Thoracic aorta (tissue), 2 donors: ENCODE data around the gene AK9. TPM values are rescaled to one million over a fixed set of nuclear protein-coding genes. Genes with fewer than 3 reads are reported as not detected.
"Not testable (repeated sequence)": the region's sequence is repeated elsewhere in the genome, so short reads cannot be mapped to it uniquely, and the experiment has no call there.

ENCODE experiments used
- ATAC-seq: fragments of 150-250 bp; one replicate; pipeline ENCODE4 v1.8.0; 2017; ENCODE audit warnings: low read depth; ENCODE audit not compliant: insufficient number of reproducible peaks, low FRiP score
- DNase-seq: peaks from one replicate; pipeline ENCODE4 v3.0.0-alpha.2; 2020; ENCODE audit warnings: low spot score
- H3K27ac ChIP-seq, 2 donors: fragments of 200-600 bp; sonication (generic); 1 replicate in 1 of 2; 2 replicates in 1 of 2; pipeline ENCODE4 v1.5.1; 2016; ENCODE audit warnings: mild to moderate bottlenecking in 2 of 2, moderate library complexity in 2 of 2
- H3K27me3 ChIP-seq: fragments of 200-600 bp; sonication (generic); replicated peaks from 2 replicates; pipeline ENCODE4 v1.6.0; 2016; ENCODE audit warnings: mild to moderate bottlenecking; ENCODE audit not compliant: insufficient read depth
- H3K36me3 ChIP-seq: fragments of 200-600 bp; sonication (generic); one replicate; pipeline ENCODE4 v1.5.1; 2016
- H3K4me1 ChIP-seq, 2 donors: fragments of 200-600 bp; sonication (generic); 1 replicate in 1 of 2; 2 replicates in 1 of 2; pipeline versions ENCODE4 v1.5.1 to v1.6.0; 2016; ENCODE audit warnings: low read depth in 2 of 2, mild to moderate bottlenecking in 1 of 2; ENCODE audit not compliant: control insufficient read depth in 1 of 2
- H3K4me3 ChIP-seq: fragments of 200-600 bp; sonication (generic); 2 replicates; pipeline ENCODE4 v1.5.1; 2016; ENCODE audit warnings: mild to moderate bottlenecking
- H3K9me3 ChIP-seq: fragments of 200-600 bp; sonication (generic); 2 replicates; pipeline ENCODE4 v1.5.1; 2016
- total RNA-seq, 2 donors: library from RNA; depleted of rRNA; stranded (reverse); fragments of >200 nt; gene quantifications; one replicate each; pipeline versions ENCODE4 v1.1.0 to v1.2.3, GENCODE V29; 2016
- TF ChIP-seq, protein P1 (sequence below): fragments of 200-600 bp; sonication (generic); IDR thresholded peaks from one replicate; pipeline ENCODE4 v1.5.1; 2019; ENCODE audit warnings: antibody characterized with exemption

Gene AK9
- total RNA-seq, 2 donors from 2014 or later: 12.5 to 12.8 TPM

DNA sequence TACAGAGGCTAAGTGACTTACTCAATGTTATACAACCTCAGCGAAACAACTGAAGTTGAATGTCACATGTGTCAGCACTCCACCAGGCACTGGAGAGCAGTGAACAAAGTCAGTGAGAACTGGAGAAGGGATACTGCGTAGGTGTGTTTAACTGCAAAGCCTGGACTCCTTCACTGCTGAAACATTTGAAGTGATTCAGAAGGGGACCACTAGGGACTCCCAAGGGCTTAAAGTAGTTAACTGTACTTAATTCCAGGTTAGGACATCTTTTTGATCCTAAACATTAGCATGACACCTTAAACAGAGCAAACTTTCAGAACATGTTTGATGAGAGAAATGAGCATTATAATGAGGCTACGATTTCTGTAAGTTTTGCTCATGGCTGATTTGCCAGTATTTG, 163.0 kb downstream of the AK9 start:
- Histone ChIP-seq H3K4me1 (peaks cover 0 to 4% of the 10 kb centered on the region in 2 donors), H3K36me3 (no peaks in the 10 kb centered on the region), H3K27me3 (no peaks in the 10 kb centered on the region), H3K4me3 (no peak overlapping the region), H3K27ac (no peak overlapping the region), H3K9me3 (peaks cover 2% of the 10 kb centered on the region)
- no peak for DNase-seq
- TF ChIP-seq, protein P1, sequence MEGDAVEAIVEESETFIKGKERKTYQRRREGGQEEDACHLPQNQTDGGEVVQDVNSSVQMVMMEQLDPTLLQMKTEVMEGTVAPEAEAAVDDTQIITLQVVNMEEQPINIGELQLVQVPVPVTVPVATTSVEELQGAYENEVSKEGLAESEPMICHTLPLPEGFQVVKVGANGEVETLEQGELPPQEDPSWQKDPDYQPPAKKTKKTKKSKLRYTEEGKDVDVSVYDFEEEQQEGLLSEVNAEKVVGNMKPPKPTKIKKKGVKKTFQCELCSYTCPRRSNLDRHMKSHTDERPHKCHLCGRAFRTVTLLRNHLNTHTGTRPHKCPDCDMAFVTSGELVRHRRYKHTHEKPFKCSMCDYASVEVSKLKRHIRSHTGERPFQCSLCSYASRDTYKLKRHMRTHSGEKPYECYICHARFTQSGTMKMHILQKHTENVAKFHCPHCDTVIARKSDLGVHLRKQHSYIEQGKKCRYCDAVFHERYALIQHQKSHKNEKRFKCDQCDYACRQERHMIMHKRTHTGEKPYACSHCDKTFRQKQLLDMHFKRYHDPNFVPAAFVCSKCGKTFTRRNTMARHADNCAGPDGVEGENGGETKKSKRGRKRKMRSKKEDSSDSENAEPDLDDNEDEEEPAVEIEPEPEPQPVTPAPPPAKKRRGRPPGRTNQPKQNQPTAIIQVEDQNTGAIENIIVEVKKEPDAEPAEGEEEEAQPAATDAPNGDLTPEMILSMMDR: no peak
- ATAC-seq: no peak

DNA sequence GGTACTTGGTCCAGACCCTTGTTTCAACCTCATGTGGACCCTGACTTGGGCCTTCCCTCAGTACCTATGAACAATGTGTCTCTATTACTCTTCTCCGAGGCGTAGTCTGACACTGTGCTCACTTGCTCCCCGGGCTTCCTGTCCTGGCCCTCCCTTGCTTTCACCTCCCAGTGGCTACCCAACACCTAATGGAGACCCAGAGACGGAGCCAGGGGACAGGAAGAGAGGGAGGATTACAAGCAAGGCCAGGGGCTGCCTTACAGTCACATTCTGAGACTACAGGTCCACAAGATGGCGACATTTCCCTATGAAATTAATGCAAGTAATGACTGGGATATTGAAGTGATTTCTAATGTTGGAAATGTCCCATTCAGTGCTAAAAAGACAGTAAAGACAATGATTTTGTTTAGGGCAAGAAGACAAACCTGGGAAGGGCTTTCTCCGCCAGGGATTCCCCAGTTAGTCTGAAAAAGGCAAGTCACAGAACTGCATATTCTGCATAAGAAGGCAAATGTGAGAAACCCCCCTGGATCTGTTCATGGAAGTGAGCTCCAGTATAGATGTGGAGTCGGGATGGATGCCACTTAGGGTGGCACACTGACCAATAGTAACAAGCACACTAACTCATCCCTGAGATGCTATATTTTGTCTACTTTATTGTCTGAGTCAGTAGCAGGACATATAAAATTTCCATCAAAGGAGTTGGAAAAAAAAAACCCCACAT, 163.9 kb downstream of the AK9 start:
- Histone ChIP-seq H3K27ac (no peak overlapping the region), H3K36me3 (no peaks in the 10 kb centered on the region), H3K4me3 (no peak overlapping the region), H3K9me3 (peaks cover 2% of the 10 kb centered on the region), H3K4me1 (peaks cover 0 to 4% of the 10 kb centered on the region in 2 donors), H3K27me3 (no peaks in the 10 kb centered on the region)
- TF ChIP-seq, protein P1: peak; percentile 32
- DNase-seq (no peak), ATAC-seq (no peak)

DNA sequence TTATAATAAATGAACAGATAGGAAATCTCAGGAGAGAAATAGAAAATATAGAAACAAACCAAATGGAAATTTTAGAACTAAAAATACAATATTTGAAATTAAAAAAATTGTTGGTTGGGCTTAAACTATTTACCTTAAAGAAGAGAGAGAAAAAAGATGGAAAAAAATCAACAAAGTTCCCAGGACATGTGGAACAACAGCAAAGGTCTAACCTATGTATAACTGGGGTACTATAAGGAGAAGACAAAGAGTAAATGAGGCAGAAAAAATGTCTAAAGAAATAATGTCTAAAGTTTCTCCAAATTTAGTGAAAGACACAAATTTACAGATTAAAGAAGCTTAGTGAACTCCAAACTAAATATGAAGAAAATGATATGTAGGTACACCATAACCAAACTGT, 166.9 kb downstream of the AK9 start:
- Histone ChIP-seq H3K4me1 (peaks cover 0 to 4% of the 10 kb centered on the region in 2 donors), H3K27me3 (no peaks in the 10 kb centered on the region), H3K27ac (no peak overlapping the region), H3K36me3 (no peaks in the 10 kb centered on the region), H3K9me3 (peaks cover 2% of the 10 kb centered on the region), H3K4me3 (no peak overlapping the region)
- ATAC-seq (no peak), DNase-seq (no peak)
- TF ChIP-seq, protein P1: no peak

DNA sequence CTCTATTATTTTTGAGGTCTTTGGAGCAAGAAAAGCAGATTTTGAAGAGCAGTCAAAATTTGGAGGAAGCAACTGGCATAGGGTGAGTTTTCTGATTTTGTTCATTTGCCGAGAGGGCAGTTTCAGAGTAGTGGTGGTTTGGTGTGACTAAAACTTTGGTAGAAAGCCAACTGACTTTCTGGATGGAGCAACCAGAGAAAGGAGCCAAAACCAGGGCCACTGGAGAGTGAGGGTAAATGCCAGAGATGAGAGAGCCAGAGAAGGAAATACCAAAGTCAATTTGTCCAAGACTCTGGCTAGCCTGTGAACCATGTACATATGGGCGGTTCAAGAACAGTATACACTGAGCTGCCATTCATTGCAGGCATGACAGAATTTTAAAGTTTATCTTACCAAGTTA, 167.5 kb downstream of the AK9 start:
- DNase-seq: no peak
- TF ChIP-seq, protein P1: no peak
- Histone ChIP-seq H3K9me3 (peaks cover 2% of the 10 kb centered on the region), H3K27me3 (no peaks in the 10 kb centered on the region), H3K4me1 (peaks cover 0 to 4% of the 10 kb centered on the region in 2 donors), H3K4me3 (no peak overlapping the region), H3K36me3 (no peaks in the 10 kb centered on the region), H3K27ac (no peak overlapping the region)
- peak; percentile 55 for ATAC-seq

DNA sequence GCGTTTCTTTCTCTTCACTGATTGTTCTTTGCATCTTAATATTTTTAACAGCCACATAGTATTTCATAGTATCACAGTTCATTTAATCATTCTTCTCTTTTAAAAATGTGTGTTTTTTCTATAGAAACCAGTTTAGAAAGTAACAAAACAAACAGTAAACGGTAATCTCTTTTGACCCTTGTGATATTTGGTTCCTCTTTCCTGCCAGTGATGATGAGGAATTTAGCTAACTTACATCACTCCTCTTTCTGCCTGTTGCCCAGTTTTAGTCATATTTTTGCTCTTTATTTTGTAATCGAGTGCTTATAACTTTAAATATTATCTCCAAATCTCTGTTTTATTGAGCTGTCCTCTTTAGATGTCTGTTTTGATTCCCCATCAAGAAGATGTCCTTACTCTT, 169.9 kb downstream of the AK9 start:
- ATAC-seq (no peak), DNase-seq (no peak)
- H3K36me3 ChIP-seq: no peaks in the 10 kb centered on the region
- H3K9me3 ChIP-seq: peaks cover 2% of the 10 kb centered on the region
- no peaks in the 10 kb centered on the region for H3K27me3 ChIP-seq
- no peak overlapping the region for H3K27ac ChIP-seq
- TF ChIP-seq, protein P1: no peak
- H3K4me1 ChIP-seq: peaks cover 0 to 4% of the 10 kb centered on the region in 2 donors
- no peak overlapping the region for H3K4me3 ChIP-seq

DNA sequence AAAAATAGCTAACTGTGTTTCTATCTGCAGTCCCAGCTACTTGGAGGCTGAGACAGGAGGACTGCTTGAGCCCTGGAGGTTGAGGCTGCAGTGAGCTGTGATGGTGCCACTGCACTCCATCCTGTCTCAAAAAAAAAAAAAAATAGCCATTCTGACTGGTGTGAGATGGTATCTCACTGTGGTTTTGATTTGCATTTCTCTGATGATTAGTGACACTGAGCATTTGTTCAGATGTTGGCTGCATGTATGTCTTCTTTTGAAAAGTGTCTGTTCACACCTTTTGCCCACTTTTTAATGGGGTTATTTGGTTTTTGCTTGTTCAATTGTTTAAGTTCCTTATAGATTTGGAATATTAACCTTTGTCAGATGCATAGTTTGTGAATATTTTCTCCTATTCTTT, 171.4 kb downstream of the AK9 start:
- H3K27ac ChIP-seq, H3K9me3 ChIP-seq, H3K36me3 ChIP-seq, H3K4me1 ChIP-seq, H3K27me3 ChIP-seq, DNase-seq, ATAC-seq, H3K4me3 ChIP-seq: not testable (repeated sequence)
